ENCODE results near the gene GMDS.

The GMDS gene

GRCh38 chr6:1597121-1597744, 648.2 kb downstream of the GMDS start:
- TF ChIP-seq, protein P1, sequence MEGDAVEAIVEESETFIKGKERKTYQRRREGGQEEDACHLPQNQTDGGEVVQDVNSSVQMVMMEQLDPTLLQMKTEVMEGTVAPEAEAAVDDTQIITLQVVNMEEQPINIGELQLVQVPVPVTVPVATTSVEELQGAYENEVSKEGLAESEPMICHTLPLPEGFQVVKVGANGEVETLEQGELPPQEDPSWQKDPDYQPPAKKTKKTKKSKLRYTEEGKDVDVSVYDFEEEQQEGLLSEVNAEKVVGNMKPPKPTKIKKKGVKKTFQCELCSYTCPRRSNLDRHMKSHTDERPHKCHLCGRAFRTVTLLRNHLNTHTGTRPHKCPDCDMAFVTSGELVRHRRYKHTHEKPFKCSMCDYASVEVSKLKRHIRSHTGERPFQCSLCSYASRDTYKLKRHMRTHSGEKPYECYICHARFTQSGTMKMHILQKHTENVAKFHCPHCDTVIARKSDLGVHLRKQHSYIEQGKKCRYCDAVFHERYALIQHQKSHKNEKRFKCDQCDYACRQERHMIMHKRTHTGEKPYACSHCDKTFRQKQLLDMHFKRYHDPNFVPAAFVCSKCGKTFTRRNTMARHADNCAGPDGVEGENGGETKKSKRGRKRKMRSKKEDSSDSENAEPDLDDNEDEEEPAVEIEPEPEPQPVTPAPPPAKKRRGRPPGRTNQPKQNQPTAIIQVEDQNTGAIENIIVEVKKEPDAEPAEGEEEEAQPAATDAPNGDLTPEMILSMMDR (conservative IDR thresholded peaks at IDR 0.05; ENCODE audit: low read depth): no peak
- ChIA-PET CTCF (interaction anchor here (1.0 to 2.3 kb wide), 5 partner anchors 9 to 1037 kb away, joined by 3 to 14 read pairs (median 4); no protein-coding TSS in a partner anchor), POLR2A (ENCODE audit: low non-redundant PET) (no interaction called here)
- no peak overlapping the region for H3K27ac ChIP-seq
- no peak for DNase-seq (ENCODE audit: low spot score)

GRCh38 chr6:1596088-1596852, 649.1 kb downstream of the GMDS start:
- ChIA-PET POLR2A (ENCODE audit: low non-redundant PET) (no interaction called here), CTCF (interaction anchor here (0.6 to 2.3 kb wide), 17 partner anchors 14 to 1038 kb away, joined by 3 to 14 read pairs (median 4); no protein-coding TSS in a partner anchor)
- no peak overlapping the region for H3K27ac ChIP-seq
- peak; percentile 66 for DNase-seq (ENCODE audit: low spot score)
- TF ChIP-seq, protein P1 (conservative IDR thresholded peaks at IDR 0.05; ENCODE audit: low read depth): peak; percentile 95

- ChIA-PET POLR2A (ENCODE audit: low non-redundant PET) (no interaction called here), CTCF (interaction anchor here (0.5 to 2.3 kb wide), 14 partner anchors 15 to 1038 kb away, joined by 3 to 14 read pairs (median 4); no protein-coding TSS in a partner anchor)
- H3K27ac ChIP-seq: no peak overlapping the region
- TF ChIP-seq, protein P1 (conservative IDR thresholded peaks at IDR 0.05; ENCODE audit: low read depth): no peak
- DNase-seq (ENCODE audit: low spot score): no peak
Observed at GRCh38 chr6:1595271-1596087, 649.9 kb downstream of the GMDS start.

DNA sequence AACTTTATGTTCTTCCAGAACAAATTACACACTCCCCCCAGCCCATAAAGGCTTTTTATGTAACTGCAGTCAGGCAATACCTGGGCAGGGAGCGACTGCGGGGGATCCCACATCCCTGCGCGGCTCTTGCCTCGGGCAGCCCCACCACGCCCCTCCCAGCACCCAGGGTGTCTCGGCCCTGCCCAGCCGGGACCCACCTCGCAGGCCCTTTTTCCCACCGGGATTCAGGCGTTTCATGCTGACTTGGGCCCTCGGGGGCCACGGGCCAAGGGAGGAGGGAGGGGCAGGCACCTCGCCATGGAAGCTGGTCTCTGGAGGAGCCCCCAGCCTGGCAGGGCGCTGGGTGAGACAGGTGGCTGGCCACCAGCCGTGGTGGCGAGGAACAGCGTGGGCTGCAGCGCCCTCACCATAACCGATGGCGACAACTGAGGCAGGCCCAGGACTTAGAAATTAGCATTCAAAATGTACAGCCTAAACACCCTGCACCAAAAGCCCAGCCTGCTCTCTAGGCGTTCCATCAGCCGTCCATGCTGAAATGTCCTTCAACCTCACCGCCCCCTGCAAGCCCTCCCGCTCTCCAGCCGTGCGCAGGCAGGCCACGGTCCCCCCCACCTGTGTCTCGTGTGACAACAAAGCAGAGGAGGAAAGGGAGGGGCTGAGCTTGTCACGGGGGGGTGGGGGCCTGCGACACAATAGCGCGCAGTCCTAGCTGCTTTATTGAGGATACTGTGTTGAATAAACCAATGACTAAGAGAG, 650.8 kb downstream of the GMDS start:
- no peak overlapping the region for H3K27ac ChIP-seq
- no peak for DNase-seq (ENCODE audit: low spot score)
- TF ChIP-seq, protein P1 (conservative IDR thresholded peaks at IDR 0.05; ENCODE audit: low read depth): no peak
- POLR2A ChIA-PET (ENCODE audit: low non-redundant PET): no interaction called here
- CTCF ChIA-PET: interaction anchor here (0.5 to 1.5 kb wide), 2 partner anchors 756 to 759 kb away, joined by 3 read pairs; no protein-coding TSS in a partner anchor

GRCh38 chr6:1593958-1594314, 651.5 kb downstream of the GMDS start:
- ChIA-PET CTCF (interaction anchor here (0.6 to 1.5 kb wide), 4 partner anchors 369 to 1040 kb away, joined by 3 to 6 read pairs (median 4); no protein-coding TSS in a partner anchor), POLR2A (ENCODE audit: low non-redundant PET) (interaction anchor here (0.5 kb wide), 1 partner anchor 105 kb away, joined by 6 read pairs; no protein-coding TSS in a partner anchor)
- H3K27ac ChIP-seq: no peak overlapping the region
- no peak for DNase-seq (ENCODE audit: low spot score)
- TF ChIP-seq, protein P1 (conservative IDR thresholded peaks at IDR 0.05; ENCODE audit: low read depth): no peak

Measured in RWPE1 (cell line).